ENCODE results near the gene MBD2.

GRCh38 chr18:54150226-54150625 is 74.2 kb downstream of the MBD2 start:
- TF ChIP-seq CTCF (IDR thresholded peaks at IDR 0.05) (no peak), POLR2A (IDR thresholded peaks at IDR 0.05) (no peak), POLR2AphosphoS5 (IDR thresholded peaks at IDR 0.05; ENCODE audit: insufficient read depth in 1 of 2, low read depth in 1 of 2) (no peak)

Data from vagina (tissue), 2 donors.